HG03378 (cell line): ENCODE data around the gene FAM20C.
"Not testable (repeated sequence)": the region's sequence is repeated elsewhere in the genome, so short reads cannot be mapped to it uniquely, and the experiment has no call there.

Source experiments
- ATAC-seq: cut with Tn5 transposase; IDR thresholded peaks from one replicate; pipeline ENCODE4 v1.9.1; 2021; ENCODE audit warnings: mild to moderate bottlenecking, moderate library complexity; ENCODE audit not compliant: unreplicated experiment

The FAM20C gene

DNA sequence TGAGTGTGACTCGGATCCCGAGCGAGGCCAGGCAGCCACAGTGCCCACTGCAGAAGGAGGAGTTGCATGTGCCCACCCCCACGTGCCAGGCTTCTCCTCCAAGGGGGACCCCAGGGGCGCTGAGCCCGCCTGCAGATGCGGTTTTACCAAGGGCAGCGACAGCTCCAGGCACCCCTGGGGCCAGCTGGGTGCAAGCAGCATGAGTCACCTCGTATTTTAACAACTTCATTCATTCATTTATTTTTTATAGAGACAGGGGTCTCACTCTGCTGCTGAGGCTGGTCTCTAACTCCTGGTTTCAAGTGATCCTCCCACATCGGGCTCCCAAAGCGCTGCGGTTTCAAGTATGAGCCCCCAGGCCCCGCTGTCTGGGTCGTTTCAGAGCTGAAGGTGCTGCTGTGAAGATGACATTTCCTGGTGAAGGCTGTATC, 96.3 kb downstream of the FAM20C start:
- ATAC-seq, result no peak

DNA sequence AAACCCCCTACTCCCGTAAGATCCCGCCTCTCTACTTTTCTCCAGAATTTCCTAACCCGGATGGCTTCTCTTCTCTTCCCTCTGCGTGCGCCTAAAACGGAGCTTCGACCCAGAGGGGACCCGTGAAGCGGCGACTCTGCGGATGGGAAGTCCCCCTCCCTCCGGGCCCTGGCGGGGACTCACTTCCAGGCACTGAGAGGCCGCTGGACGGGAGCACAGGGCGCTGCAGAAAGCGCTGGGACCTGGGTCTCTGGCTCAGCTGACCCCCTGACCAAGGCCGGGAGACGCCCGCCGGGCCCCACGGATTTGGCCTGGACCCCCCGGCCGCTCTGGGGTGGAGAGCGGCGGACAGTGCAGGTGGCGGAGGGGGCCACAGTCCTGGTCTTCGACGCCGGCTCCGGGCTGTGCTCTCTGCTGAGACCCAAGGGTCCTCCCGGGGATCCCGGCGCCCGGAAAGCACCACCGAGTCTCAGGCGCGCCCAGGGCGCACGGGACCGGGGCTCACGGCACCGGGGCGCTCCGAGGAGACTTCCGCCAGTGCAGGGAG, 96.9 kb downstream of the FAM20C start:
- ATAC-seq, result no peak

DNA sequence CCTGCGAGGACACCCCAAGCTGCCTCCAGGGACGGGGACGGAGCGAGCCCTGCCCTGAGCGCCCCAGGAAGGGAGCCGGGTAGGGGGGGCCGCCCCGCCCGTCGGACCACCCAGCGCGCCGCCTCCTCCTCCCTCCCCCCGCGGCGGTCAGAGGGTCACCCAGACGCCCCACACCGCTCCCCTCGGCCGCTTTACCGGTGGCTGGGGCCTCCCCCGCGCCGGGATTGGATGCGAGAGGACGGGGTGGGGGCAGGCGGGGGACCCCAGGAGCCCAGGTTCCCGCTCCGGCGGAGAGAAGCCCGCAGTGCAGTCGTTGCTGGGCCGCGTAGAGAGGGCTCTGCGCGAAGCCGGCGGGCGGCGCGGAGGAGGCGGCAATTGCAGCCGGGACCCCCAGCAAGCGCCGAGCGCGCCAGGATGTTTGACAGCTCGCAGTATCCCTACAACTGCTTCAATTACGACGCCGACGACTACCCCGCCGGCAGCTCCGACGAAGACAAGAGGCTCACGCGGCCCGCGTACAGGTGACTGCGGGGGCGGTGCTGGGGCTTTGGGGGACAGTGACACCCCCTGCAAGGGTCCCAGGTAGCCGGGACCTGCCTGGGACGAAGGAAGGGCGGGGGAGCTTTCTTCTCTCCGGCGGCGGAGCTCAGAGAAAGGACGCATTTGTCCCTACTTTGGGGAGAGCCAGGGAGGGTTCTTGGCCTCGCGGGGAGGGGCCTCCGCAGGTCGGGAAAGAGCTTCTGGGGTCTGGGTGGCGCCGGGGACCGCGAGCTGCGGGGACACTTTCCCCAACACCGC, 97.6 kb downstream of the FAM20C start, which contains the start of gene FOXL3:
Gene FOXL3 (plus strand): TSS at position 415 of the 798 bp plus-strand sequence. CDS start 0 bp downstream, at position 415.
- ATAC-seq, result no peak

DNA sequence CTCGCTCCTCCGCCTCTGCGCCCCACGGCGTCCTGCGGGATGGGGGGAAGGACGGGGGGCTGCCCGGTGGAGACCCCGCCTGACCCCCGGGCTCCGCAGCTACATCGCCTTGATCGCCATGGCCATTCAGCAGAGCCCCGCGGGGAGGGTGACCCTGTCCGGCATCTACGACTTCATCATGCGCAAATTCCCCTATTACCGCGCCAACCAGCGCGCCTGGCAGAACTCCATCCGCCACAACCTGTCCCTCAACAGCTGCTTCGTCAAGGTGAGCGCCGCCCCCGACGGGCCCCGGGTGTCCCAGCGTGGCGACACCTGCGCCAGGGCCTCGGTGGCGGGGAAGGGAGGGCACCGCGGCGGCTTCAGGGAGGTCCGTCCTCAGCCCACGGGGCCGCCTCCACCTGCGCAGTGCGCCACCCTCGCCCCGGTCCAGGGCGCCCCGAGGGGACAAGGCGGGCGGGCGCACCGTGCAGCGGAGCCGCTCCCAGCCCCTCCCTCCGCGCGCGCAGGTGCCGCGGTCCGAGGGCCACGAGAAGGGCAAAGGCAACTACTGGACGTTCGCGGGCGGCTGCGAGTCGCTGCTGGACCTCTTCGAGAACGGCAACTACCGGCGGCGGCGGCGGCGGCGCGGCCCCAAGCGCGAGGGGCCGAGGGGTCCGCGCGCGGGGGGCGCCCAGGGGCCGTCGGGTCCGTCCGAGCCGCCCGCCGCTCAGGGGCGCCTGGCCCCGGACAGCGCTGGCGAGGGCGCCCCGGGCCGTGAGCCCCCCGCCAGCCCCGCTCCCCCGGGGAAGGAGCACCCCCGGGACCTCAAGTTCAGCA, 98.4 kb downstream of the FAM20C start:
- ATAC-seq, result no peak

DNA sequence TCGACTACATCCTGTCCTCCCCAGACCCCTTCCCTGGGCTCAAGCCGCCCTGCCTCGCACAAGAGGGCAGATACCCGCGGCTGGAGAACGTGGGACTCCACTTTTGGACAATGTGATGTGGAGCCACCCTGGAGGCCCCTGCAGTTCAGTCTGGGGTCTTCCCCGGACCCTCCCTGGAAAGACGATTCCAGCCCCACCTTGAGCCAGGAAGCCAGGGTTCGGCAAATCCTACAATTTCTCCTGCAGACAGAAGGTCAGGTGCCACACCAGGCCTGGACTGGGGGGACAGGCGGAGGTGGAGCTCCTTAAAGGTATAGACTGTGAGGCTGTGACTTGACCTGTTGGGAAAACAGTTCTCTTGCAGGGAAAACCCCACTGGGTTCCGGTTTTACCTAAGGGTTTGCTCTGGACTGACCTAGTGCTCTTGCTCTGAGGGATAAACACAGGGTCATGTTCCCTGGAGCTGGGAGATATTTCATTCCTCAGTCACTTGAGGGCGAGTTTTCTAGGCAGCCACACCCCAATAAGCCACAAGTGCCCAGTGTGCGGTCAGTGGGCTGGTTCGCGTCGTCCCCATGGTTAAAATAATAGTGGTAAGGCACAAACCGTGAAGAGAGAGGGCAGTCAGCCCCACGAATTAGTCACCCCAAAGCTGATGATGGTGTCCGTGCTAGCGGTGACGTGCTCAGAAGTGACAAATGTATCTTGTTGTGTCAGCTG, 99.2 kb downstream of the FAM20C start:
- no peak for ATAC-seq

DNA sequence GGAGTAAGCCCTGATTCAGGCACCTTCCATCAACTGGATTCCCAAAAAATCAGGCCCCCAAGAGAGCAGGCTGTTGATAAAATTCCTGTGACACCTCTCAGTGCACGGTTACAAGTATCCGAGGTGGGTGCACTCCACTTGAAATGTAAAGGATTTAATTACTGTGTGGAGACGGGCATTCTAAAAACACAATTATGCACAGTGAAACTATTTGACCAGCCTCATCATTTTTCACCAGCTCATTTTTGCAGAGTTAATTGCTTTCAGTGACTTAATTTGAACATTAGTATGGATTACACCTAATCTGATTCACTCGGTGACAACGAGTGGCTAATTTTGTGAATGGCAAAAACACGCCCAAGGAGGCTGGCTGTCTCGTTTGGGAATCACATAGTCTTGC, 99.9 kb downstream of the FAM20C start:
- no peak for ATAC-seq

DNA sequence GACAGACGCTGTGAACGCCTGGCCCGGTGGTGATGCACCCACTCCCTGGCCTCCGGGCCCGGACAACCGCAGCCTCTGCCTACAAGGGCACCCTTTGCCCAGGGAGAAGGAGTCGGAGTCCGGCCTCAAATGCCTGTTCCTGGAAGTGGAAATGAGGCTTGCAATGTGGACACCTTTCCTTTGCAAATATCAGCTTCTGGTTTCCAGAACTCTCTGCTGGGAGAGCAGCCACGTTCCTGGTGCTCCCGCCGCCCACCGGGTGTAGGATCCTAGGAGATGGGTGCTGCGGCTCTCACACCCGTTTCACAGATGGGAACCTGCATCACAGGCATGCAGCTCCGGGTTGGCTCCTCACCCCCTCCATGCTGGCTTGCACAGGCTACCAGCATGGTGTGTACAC, 100.5 kb downstream of the FAM20C start:
- ATAC-seq, result no peak

DNA sequence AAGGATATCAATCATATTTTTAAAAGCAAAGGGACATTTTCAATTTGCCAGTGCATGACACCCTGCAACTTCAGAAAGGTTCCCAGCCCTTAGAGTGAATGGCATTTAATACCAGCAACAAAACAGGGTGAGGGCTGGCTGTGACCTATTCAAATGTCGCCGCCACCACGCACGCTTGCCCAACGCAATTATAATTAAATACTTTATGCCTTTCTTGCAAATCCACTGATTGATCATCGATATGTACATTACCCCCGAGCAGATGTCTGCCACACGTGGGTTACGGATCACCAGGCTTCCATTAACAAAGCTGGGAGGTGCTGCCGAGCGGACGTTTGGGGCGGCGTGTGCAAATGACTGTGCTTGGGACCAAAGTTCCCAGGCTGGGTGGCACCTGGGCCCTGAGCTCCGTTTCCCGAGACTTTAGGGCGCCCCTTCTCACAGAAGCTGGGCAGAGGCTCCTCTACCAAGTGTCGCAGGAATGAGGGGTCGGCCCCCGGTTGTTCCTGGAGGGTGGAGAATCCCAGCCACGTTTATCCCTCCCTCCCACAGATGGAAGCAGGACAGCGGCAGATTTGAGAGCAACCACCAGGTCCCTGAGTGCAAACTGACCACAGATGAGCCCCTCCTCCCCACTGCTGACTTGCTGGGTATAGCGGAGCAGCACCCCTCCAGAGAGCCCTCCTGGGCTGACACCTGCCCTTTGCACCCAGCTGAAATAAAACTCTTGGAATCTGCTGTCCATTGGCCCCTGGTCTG, 101.5 kb downstream of the FAM20C start:
- ATAC-seq, result no peak

DNA sequence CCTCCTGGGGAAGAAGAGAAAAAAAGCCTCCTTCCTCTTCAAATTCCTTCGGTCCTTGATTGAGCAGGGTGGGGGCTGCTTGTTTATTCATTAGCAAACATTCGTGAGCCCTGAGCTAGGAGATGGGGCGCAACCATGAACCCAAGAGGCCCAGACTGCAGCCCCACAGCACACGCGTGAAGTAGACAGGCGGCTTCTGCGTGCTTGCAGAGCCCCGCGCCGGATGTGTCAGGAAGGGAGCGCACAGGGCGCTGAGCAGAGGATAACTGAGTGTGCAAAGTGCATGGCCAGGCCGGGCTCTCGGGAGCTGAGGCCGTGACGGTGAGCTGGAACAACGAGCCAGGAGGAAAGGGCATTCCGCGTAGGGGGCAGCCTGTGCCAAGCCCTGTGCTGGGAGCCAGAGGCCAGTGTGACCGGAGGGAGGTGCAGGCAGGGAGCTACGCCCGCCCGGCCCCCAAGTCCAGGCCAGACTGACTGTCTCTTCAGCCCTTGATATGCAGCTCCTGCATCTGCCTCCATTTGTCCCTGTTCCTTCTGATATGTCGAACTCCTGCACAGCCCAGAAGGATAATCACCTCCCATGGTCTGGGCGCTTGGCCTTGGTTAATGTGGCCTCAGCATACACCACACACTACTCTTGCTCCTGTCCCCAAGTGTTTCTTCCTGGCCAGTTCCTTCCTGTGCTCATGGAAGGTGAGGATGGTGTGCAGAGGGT, 102.2 kb downstream of the FAM20C start:
- ATAC-seq, result no peak

DNA sequence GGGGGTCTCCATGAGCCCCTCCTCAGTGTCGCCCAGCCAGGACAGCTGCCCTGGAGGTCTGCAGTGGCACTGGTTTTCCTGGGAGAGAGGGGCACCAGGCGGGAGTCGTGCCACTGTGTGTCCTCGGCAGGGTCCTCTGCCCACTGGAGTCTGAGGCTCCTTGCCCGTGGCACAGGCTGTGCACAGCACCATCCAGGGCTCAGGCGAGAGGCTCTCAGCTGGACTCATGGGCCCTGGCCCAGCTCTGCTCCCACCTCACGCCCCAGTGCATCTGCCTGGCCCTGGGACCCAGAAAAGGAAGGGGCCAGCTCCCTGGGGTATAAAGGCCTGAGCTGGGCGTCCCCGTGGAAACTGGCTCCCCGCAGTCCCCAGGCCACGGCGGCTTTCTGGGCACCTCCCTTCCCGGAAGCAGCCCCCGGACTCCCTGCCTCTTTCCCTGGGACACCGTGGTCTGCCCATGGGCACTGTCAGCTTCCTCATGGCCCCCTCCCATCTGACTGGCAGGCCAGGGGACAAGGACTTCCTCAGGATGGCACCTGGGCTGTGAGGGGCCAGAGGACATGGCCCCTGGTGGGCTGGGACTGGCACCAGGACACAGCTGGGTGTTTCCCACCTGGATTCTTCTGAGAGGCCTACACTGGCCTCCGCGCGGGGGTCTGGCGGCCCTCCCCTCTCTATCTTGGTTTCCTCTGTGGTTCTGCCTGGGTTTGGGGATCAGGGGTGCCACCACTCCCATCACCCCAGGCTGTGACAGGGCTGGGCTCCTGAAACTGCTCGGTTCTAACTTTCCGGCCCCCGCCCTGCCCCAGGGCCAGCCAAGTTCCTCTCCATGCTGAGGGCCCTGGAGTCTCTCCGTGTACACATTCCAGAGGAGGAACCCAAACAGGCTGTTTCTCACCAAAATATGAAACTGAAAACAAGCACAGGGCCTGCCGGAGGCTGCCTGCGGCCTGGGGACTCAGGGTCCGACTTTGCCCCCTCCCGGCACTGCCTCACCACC, 103.1 kb downstream of the FAM20C start:
- no peak for ATAC-seq

DNA sequence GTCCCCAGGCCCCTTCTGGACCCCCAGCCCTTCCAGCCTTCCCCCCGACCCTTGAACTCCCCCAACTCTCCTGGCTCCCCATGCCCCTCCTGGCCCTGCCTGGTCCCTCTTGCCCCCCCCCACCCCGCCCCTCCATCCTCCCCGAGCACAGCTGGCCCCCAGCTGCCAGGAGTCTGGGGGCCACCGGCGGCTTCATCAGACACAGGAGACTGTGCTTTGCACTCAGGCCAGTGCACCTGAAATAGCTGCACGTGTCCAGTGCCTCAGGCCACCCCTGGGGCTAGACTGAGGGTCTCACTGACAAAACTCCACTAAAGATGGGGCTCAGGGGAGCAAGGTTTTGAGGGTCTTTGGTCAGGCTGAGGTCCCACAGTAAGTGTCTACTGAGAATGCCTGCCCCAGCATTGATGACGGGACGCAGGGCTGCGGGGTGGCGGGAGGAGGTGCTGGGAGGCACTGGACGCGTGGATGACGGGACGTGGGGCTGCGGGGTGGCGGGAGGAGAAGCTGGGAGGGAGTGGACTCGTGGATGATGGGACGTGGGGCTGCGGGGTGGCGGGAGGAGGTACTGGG, 104.1 kb downstream of the FAM20C start:
- no peak for ATAC-seq

DNA sequence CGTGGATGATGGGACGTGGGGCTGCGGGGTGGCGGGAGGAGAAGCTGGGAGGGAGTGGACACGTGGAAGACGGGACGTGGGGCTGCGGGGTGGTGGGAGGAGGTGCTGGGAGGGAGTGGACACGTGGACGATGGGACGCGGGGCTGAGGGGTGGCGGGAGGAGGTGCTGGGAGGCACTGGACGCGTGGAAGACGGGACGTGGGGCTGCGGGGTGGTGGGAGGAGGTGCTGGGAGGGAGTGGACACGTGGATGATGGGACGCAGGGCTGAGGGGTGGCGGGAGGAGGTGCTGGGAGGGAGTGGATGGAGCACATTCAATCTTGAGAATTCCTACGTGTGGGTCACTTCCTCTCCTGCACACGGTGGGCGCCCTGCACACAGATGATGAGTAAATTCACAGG, 104.8 kb downstream of the FAM20C start:
- not testable (repeated sequence) for ATAC-seq

DNA sequence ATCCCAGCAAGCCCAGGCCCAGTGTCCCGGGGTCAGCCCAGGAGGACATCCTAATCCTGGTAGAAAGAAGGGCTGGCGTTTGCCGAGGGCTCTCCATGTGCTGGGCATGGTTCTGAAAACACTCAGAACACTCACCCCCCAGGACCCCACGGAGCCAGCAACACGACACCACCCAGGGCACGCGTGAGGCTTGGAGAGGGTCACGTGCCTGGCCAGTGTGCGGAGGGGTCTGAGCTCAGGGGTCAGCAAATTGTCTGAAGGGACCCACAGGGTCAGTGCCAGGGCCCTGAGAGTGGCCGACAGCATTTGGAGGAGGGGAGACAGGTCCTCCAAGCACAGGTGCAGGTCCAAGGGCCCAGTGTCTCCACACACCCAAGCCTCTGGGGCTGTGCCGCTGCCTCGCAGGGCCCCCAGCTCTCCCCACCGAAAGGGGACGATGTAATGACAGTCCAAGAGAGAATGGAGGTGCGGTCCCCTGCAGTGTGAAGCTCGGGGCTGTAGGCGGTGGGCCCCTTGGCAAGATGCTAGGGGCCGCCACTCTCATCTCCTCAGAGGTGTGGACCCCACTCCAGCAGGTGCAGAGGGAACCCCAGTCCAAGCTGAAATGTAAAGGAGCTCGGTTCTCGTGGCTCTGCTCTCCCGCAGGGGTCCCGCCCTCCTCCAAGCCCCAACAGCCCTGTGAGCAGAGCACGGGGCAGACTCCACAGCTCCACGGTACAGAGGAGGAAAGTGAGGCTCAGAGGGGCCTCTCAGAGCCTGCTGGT, 105.4 kb downstream of the FAM20C start:
- ATAC-seq, result no peak

DNA sequence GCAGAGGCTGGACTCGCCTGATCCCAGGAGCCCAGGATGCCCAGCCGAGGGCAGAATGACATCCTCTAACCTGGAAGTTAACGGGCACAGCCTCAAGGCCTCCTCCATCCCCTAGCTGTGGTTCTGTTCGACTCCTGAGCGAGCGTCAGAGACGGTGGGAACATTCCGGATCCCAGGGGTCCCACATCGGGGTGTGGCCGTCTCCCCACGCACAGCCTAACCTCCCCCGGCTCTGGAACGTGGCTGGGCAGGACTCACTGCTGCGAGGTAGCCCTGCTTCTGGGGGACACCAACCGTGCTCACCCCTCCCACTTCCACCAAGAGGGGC, 106.0 kb downstream of the FAM20C start:
- ATAC-seq, result no peak

DNA sequence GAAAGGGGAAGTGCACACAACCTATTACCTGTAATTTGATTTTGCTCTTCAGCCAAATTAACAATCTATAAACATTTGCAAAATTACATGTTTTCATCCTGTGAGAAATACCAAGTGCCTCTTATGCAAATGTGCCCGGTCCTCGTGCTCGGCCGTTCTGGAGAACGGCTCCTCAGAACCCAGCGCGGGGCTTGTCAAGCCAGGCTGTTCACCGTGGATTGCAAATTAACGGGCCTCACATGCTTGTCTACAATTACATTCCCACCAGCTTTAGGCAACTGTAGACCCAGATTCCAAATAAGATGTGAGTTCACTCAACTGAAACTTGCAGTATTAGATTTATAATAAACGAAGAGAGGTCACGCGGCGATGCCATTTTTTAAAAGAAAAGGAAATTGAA, 106.4 kb downstream of the FAM20C start:
- no peak for ATAC-seq

DNA sequence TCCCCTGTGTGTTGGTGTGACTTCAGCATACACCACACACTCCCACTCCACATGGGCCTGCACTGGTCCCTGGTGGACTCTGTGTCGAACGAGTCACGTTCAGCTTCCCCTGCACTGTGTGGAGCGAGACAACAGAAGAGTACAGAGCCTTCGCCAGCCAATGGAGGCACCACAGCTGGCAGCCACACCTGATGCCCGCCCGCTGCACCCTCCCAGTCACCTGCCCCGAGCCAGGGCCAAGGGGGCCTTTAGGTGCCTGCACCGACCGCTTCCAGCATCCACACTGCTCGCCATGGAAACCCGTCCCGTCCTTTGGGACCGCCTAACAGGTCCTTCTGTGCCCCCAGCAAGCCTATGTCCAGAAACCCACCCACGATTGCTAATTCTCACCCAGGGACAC, 106.8 kb downstream of the FAM20C start:
- no peak for ATAC-seq

DNA sequence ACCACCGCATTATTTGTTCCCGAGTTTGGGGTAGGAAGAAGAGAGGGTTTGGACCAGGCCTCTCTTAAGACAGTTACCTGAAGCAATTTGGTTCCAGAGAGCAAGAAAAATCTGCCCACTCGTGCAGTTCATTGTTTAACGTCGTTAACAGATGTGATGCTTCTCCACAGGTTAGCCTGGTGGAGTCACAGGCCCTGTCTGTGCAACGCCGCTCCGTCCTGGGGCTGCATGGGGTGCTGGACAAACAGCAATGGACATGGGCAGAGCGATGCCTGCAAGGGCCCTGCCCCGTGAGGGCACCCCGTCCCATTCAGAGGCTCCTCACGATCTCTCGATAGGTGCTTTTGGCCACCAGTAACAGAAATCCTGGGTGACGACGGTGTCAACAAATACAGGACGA, 107.3 kb downstream of the FAM20C start:
- ATAC-seq, result no peak

DNA sequence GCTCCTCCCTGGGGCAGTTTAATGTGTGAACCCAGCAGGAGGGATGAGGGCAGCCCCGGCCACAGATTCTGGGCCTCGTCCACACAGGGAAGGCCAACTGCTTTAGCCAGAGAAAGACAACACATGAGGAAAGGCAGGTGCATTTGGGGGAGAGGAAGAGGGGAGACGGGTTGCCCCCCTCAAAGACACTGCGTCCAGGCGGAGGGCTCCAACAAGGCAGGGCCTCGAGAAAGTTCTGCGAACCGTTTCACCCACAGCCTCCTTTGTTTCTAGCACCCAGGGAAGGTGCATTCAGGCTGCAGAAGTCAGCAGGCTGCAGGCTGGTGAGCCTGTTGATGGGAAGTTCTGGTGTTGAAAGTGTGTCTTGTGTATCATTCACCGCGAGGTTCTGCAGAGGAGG, 107.7 kb downstream of the FAM20C start:
- ATAC-seq, result no peak
